ENCODE data around the gene SCART1.
"Not testable (repeated sequence)": the region's sequence is repeated elsewhere in the genome, so short reads cannot be mapped to it uniquely, and the experiment has no call there.

The SCART1 gene

DNA sequence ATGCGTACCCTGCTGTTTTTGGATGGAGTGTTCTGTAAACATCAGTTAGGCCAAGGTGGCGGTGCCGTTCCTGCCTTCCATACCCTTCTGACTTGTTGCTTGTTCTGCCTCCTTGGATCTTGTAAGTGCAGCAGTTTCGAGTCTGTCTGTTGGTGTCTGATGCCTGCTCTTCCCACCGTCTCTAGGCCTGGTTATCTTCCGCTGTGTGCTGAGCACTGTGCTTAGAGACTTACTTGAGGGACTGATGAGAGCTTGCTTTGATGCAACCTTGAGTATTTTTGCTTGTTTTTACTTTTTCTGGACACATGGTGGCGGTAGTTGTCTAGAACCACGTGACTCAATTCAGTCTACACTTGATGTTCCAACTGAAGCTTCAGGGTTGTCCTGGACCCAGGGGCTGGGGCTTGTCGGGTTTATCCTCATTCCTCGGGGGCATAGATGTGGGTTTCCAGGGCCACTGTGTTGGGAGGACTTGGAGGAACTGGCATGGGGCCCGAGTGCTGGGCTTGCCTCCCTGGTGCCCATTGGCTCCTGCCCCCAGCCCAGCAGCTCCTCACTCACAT is 15.0 kb upstream of the SCART1 start:
- peak; percentile 41 for DNase-seq

DNA sequence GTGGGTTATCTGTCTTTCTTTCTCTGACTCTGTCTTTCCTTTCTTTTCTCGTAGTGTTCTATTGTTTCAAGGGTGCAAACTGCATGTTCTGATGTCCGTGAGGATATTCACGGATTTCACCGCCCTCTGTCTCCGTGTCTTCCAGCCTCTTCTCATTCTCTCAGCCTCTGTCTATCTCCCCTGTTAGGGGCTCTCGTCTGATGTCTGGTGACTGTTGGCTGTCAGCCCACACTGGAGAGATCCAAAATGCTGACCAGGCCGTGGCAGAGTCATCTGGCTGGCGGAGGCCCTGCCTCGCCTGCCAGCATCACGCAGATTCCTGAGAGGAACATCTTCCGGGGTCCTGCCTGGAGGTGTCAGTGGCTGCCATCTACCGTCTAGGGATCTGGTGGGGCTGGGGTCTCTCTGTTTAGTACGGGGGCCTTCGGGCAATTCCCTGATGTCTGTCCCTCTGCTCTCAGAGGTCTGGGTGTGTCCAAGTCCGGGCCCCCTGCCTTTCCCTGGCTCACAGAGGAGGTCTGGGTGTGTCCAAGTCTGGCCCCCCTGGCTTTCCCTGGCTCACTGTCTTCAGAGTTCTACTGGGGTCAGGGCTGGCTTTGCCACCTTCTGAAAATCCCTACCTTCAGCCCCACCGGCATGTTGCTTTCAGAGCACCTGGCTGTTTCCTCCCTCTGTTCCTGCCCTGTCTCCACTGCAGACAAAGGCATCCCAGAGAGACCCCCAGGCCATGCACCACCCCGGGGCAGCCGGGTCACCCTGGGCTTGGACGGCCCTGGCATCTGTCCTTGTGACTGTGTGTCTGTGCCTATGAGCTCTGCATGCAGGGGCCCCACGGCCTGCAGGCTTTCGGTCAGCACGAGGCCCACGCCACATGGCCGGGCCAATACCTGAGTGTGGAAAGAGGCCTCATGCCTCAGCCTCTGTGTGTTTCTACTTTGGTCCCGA is 14.0 kb upstream of the SCART1 start:
- DNase-seq: no peak

DNA sequence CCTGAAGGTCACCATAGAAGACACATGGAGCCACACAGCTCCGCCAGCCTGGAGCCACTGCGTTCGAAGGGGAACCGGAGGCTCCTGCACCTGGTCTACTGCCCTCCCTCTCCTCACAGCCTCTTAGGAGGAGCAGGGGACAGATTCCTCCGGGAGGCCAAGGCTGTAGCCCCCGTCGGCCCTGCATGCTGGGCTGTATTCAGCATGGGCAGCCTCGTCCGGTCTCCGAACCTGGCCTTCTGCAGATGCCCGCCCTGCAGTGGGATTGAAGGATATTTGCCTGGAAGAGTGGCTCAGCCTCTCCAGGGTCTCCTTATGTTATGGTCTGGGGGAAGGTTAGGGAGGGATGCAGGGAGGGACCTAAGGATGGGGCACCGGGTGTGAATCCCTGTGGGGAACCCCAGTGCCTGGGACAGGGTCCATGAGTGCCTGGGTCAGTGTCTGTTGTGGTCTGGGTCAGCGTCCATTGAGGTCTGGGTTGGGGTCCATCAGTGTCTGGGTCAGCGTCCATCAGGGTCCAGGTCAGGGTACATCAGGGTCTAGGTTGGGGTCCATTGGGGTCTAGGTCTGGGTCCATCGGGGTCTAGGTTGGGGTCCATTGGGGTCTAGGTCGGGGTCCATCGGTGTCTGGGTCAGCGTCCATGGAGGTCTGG is 13.0 kb upstream of the SCART1 start:
- DNase-seq: no peak

DNA sequence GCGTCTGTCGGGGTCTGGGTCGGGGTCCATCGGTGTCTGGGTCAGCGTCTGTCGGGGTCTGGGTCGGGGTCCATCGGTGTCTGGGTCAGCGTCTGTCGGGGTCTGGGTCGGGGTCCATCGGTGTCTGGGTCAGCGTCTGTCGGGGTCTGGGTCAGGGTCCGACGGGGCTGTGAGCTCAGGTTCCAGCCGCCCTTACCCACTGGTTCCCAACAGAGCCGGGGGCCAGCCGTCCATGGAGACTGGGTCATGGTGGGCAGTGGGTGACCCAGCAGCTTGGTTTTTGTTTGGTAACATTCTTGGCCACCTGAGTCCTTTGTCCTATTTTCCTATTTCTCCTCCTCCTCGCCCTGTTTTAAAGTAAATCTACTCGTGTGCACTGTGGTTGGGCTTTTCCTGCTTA is 12.4 kb upstream of the SCART1 start:
- not testable (repeated sequence) for DNase-seq

DNA sequence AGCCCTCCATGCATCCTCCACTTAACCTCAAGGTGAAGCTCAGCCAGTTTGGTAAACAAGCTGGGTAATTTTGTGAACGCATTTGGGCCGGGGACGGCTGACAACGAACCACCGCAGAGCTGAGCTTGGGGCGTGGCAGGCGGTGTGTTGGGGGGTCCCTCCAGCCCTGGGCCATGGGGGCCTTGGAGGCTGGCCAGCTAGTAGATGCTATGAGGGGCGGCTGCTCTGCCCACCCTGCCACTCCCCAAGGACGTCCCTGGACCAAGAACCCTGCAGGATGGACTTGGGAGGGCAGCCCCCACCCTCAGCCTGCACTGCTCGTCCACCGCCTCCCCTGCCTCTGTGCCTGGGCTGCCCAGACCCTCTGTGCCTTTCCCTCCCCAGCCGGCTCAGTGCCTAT is 12.0 kb upstream of the SCART1 start:
- no peak for DNase-seq

DNA sequence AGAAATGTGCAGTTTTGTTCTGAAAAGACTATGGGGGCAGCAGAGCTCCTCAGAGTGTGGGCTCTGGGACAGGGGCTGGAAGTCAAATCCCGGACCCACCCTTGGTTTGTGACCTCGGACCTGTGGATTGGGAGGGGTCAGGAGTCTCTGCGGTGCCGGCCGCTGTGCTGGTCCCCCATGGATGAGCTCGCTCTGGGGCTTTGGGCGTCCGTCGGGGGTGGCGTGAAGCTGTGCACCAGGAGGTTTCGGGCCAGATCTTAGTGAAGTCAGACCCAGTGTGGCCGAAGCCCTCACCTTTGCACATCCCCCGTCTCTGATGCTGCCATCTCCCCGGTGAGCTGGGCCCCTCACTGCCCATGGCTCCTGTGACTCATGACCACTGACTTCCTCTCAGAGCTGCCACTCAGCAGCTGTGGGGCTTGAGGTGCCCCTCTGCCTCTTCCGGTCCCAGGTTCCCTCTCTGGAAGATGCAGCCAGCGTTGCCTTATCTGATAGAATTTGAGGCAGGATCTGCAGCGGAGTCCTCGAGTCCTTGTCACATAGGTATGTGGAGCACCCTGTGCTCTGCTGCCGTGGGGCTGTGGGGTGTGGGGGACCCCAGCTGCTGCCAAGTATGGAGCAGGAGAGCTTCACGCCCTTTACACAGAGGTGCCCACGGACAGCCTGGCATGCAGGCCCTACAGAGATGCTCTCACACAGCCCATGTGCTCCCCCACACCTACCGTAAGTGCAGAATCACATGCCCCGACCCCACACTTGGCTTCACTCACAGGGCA is 11.4 kb upstream of the SCART1 start:
- no peak for DNase-seq

DNA sequence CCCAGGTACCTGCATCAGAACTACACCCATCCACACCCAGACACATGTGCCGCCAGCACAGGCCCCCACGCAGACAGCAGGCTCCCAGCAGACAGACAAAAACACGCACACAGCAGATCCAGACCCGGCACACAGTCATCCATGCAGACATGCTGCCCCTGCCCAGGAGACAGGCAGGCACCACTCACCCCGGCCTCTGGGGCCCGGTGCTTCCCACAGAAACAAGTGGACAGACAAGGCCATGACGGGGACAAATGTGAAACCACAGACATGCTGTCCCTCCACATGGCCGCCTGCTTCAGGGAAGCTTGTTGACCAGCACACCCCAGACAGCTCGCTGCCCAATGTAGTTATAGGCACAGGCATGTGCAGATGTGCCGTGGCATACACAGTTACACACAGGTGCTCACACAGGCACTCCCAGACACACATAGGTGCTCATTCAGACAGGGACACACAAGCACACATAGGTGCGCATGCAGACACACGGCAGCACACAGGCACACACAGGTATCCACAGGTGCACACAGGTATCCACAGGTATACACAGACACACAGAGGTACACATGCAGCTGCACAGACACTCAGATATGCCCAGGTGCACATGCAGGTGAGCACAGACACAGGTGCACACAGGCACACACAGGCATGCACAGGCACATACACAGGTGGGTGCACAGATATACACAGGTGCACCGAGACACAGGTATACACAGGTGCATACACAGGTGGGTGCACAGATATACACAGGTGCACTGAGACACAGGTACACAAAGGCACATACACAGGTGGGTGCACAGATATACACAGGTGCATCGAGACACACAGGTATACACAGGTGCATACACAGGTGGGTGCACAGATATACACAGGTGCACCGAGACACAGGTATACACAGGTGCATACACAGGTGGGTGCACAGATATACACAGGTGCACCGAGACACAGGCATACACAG is 10.5 kb upstream of the SCART1 start:
- no peak for DNase-seq

DNA sequence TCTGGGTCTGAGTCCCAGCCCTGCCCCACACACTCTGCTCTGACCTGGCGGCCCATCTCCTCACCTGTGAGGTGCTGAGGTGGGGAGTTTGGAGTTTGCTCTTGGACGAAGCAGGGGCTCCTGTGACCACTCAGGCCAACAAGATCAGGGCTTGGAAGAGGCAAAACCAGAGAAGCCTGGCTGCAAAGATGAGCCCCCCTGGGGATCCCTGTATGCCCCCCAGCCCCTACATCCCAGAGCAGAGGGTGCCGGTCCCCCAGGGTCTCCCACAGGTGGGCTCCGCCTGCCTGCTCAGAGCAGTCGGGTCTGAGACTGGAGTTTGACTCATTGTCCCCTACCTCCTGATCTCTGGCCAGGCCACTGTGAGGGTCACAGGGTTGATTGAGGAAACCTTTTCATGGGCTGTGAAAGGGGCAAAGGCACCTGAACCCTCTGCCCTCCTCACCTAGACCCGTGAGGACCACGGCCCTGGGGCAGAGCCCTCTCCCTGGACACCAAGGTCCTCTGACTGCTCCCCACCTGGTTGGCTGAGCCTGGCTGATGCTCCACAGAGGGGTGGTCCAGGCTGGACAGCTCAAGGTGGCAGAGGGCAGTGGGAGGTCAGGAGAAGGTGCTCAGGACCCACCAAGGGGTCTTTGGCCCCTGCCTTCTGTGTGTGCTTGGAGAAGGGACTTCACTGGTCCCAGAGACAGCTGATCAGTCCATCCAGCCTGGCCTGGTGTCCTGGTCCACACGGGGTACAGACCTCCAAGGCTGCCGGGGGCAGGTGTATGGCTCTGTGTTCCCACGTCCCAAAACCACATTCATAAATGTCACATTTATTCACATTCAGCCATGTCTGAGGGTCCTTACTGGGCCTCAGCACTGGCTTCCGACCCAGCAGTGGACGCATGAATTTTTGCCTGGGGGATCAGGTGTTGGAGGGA is 9.1 kb upstream of the SCART1 start:
- no peak for DNase-seq

DNA sequence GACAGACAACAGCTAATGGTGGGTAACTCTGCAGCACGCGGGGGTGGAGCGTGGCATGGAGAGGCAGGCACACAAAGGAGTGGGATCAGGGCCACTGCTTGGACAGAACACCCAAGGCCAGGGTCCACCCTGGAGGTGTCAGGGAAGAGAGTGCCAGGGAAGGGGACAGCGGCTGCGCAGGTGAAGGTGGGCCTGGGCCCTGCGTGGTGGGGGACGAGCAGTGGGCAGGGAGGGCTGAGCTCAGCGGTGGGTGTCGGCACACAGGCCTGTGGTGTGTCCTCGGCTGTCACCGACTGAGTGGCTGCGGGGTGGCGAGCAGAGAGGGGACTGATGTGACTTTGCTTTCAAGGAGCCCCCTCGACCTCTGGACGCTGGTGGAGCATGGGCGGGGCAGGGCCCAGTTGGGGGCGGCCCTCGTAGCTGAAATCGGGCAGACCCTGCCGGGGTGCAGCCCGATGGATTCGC is 8.4 kb upstream of the SCART1 start:
- DNase-seq: no peak

DNA sequence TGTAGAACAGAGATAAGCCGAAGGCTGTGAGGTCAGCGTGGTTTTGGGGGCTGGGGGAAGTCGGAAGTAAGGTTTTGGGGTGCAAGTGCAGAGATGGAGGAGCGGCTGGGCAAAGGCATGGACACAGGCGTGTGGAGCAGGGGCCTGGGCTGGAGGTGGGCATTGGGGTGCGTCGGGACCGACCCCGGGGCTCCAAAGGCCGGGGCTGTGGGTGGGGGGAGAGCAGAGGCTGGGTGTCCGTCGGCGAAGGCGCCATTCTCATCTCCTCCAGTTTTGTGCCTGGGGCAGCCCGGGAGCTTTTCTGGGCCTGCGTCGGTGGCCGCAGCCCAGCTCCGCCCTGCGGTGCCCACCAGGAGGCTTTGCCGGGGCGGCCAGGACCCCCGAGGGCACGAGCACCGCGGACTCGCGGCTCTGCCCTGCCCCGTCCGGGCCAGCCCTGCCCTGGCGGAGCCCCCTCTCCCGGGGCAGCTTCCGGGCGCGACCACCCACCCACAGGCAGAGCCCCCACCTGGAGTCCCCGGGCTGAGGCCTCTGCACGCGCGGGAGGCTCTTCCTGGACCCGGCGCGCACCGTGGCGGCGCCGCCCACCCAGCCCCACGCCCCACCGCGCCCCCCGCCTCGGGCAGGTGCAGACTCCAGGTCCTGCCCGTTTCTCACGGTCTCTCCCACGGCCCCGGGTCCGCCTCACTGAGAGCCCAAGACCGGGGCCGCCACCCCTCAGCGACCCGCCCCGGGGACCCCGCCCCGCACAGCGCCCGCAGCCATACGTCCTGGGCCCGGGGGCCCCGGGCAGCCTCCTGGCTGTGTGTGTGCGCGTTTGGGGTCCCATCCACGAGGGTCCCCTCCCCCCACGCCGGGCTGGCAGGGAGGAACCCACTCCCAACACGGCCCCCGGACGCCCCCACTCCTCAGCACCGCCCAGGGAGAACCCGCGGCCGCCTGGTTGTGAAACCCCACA is 7.7 kb upstream of the SCART1 start:
- no peak for DNase-seq

DNA sequence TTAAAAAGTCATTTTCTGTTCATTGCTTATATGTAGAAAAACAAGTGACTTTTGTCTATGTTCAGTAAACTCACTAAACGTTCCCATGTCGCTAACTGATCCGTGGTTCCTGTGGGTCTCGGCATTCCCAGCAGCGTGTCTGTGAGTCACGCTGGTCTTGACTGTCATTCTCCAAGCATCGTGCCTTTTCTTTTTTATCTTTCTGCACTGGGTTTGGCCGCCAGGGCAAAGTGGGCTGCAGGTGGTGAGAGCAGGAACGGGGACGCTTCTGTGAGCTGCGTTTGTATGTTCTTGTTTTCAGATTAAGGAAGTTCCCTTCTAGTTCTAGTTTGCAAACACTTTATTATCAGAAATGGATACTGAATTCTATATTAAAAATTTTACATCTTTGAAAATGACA is 6.8 kb upstream of the SCART1 start:
- DNase-seq: no peak

DNA sequence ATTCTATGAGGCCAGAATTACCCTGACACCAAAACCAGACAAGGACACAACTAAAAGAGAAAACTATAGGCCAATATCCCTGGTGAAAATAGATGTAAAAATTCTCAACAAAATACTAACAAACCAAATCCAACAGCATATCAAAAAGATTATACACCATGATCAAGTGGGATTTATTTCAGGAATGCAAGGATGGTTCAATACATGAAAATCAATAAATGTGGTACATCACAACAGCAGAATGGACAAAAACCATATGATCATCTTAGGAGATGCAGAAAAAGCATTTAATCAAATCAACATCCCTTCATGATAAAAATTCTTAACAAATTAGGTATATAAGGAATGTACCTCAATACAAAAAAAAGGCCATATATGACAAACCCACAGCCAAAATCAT is 5.6 kb upstream of the SCART1 start:
- no peak for DNase-seq

DNA sequence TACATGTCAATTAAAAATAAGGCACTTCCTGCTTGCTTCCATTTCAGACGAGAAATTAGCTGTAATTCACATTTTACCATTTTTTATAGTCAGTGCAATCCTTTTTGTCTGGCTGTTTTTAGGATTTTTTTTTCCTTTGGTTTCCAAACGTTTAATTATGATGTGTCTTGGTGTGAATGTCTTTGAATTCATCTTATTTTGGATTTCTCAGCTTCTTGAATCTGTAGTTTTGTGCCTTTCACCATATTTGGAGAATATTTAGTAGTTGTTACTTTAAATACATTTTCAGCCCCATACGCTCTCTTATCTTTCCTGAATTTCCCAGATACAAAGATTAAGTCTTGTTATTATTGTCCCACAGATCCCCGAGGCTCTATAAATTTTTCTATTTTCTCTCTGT is 2.4 kb upstream of the SCART1 start:
- no peak for DNase-seq

DNA sequence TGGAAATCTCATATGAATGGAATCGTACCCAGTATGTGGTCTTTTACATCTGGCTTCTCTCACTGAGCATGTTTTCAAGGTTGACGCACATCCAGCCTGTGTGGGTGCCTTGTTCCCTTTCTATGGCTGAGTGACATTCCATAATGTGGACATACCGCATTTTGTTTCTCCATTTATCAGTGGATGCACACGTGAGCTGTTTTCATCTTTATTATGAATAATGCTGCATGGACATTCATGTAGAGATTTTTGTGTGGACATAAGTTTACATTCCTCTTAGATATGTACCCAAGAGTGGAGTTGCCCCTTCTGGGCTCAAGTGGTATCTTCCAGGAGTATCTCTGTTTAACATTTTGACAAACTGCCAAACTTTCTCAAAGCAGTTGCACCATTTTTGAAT is 1.3 kb upstream of the SCART1 start:
- no peak for DNase-seq

DNA sequence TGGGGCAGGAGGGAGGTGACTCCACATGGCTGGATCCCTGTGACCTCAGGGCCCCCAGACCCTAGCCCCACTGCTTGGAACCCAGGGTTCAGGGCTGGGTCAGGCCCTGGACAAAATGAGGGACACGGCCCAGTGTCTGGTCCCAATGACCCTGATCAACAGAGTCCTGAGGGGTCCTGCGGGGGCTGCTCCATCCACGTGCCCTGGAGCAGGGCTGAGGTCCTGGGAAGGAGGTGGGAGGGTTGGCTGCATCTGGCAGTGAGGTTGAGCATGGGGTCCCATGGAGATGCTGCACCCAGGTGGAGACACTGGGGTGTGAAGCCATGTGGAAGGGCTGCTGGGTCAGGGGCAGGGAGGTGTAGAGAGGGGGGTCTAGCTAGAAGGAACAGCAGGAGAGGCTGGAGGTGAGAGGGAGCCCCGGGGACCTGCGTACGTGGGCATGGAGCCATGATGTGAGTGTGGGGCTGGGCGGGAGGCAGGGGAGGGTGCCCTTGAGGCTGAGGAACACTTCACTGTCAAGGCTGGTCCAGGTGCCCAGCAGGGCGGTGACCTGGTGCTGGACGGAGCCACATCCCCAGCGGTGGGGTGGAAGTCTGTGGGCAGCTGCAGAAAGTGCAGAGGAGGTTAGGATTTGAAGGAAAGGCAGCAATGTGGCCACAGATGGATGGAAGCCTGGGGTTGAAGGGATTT is 604 bp downstream of the SCART1 start:
- no peak for DNase-seq

DNA sequence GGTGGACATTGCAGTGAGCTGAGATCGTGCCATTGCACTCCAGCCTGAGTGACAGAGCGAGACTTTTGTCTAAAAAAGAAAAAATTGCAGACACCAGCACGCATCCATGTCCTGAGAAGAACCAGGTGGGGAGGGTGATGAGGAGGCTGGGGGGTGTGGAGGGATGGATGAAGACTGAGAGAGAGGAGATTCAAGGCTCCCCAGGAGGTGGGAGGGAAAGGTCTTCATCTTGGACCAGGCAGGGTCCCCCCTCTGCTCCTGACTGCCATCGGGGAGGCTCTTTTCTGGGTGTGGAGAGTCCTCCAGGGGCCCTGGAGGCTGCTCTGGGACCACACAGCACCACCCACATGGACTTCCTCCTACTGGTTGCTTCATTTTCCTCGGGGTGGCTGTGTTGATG is 1.5 kb downstream of the SCART1 start:
- DNase-seq: no peak

DNA sequence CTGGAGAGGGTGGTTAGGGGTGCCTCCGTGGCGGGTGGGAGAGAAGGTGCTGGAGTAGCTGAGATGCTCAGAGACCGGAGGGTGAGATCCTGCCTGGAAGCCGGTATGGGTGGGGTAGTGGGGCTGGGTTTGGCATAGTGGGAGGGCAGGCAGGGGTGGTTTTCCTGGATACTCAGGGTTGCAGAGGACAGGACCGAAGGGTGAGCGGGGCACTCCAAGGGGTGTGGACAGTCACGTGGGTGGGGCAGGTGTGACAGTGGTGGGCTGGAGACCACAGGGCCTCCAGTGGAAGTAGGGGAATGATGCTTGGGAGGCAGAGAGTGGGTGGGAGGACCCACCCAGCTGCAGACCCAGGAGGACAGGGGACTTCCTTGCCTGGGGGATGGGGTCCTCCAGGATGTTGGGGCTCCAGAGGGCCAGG is 1.9 kb downstream of the SCART1 start:
- DNase-seq: no peak

DNA sequence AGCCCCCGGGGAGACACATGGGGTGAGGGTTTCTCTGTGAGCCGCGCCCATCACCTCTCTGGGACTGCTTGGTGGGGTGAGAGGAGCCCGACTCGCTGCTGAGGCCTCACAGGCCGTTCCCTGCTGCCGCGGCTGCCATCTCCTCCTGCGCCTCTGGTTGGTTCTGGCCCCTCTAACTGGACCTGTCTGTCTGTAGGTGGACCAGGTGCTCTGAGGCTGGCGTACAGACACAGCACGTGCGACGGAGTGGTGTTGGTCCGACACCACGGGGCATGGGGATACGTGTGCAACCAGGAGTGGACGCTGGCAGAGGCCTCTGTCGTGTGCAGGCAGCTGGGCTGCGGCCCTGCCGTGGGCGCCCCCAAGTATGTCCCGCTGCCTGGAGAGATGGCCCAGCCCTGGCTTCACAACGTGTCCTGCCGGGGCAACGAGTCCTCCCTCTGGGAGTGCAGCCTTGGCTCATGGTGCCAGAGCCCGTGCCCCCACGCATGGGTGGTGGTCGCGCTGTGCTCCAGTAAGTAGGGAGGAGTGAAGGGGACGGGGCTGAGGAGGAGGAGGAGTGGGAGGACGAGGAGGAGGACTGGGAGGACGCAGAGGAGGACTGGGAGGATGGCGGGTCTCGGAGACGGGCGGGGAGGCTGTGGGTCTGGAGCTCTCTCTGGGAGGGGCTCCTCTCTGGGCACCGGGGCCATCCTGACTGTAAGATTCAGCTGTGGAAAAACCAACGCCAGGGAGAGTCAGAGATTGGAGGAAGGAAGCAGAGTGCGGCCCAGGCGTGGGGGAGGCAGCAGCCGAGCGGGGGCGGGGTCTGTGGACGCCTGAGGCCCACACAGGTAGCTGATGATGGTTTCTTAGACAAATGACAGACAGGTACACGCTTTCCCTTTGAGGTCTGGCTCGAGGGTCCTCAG is 2.6 kb downstream of the SCART1 start:
- no peak for DNase-seq
